IPS-11a (cell line): ENCODE data around the gene MYEOV.

Experiments
- H3K4me3 ChIP-seq: one replicate; pipeline ENCODE4 v1.5.1; 2013; ENCODE audit warnings: low read depth, low read length, control low read depth

The MYEOV gene

GRCh38 chr11:69339041-69339733 is 45.2 kb downstream of the MYEOV start:
- H3K4me3 ChIP-seq = no peak overlapping the region

GRCh38 chr11:69339983-69340565 is 46.1 kb downstream of the MYEOV start:
- H3K4me3 ChIP-seq = no peak overlapping the region

- H3K4me3 ChIP-seq = no peak overlapping the region
Observed at GRCh38 chr11:69342588-69343330, 48.8 kb downstream of the MYEOV start.

GRCh38 chr11:69343401-69344321 is 49.7 kb downstream of the MYEOV start:
- H3K4me3 ChIP-seq = no peak overlapping the region

- no peak overlapping the region for H3K4me3 ChIP-seq
Observed at GRCh38 chr11:69344570-69345145, 50.7 kb downstream of the MYEOV start.
